Neutrophil (primary cell): Measurements from ENCODE around the gene TMC3.

Experiments
- H3K27ac ChIP-seq: fragments of 200-600 bp; sonication (generic); 2 replicates; pipeline ENCODE4 v1.5.1; 2016; ENCODE audit warnings: mild to moderate bottlenecking, moderate library complexity
- H3K27me3 ChIP-seq: fragments of 200-600 bp; sonication (generic); 2 replicates; pipeline ENCODE4 v1.6.0; 2016; ENCODE audit warnings: mild to moderate bottlenecking
- H3K36me3 ChIP-seq: fragments of 200-600 bp; sonication (generic); 2 replicates; pipeline ENCODE4 v1.5.1; 2017
- H3K4me1 ChIP-seq, 2 experiments: fragments of 200-600 bp in 1 of 2; sonication (generic) in 1 of 2; 1 replicate in 1 of 2; 2 replicates in 1 of 2; pipeline versions ENCODE4 v1.5.1 to v1.6.1; 2013 to 2016; ENCODE audit warnings: low read depth in 1 of 2, low read length in 1 of 2, mild to moderate bottlenecking in 1 of 2, moderate library complexity in 1 of 2; ENCODE audit not compliant: control insufficient read depth in 1 of 2, insufficient read depth in 1 of 2
- H3K4me3 ChIP-seq, 2 experiments: fragments of 200-600 bp in 1 of 2; sonication (generic) in 1 of 2; 1 replicate in 1 of 2; 2 replicates in 1 of 2; pipeline ENCODE4 v1.5.1; 2013 to 2016; ENCODE audit warnings: low read depth in 1 of 2, low read length in 1 of 2, mild to moderate bottlenecking in 1 of 2, moderate library complexity in 1 of 2
- H3K9me3 ChIP-seq: fragments of 200-600 bp; sonication (generic); 2 replicates; pipeline ENCODE4 v1.5.1; 2016
- CTCF ChIP-seq: fragments of 200-600 bp; sonication (generic); IDR thresholded peaks from 2 replicates; pipeline ENCODE4 v1.5.1; 2016; ENCODE audit warnings: antibody characterized with exemption

The TMC3 gene

DNA sequence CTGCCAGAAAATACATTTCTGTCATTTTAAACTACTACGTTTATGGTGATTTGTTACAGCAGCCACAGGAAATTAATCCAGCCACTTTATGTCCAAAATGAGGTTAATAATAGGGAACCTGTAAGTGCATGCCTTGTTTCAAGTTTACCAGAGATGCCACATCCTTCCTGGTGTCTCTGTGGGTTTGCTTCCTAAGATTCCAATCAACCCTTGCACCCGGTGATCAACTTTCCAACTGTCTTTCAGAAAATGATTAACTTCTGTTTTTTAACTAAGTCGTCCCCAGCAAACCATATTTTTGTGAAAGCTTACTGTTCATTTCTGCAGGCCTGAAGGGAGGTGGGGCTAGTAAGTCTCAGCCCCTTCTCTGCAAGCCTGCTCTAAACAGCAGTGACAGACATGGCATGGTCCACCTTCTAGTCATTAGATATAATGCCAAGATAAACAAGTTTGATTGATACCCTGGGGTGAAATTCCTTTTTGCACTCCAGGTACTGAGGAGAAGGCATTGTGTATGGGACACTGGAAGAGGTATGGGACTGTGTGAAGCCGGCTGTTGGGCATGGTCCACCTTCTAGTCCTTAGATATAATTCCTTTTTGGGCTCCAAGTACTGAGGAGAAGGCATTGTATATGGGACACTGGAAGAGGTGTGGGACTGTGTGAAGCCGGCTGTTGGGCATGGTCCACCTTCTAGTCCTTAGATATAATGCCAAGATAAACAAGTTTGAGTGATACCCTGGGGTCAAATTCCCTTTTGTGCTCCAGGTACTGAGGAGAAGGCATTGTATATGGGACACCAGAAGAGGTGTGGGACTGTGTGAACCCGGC, 11.1 kb upstream of the TMC3 start:
- Histone ChIP-seq H3K9me3 (no peaks in the 10 kb centered on the region), H3K27ac (no peak overlapping the region), H3K4me3 (no peak overlapping the region), H3K27me3 (no peaks in the 10 kb centered on the region), H3K36me3 (peaks cover 39% of the 10 kb centered on the region), H3K4me1 (peaks cover 0 to 3% of the 10 kb centered on the region in 2 experiments)
- no peak for TF ChIP-seq CTCF

GRCh38 chr15:81381720-81382119, 7.7 kb upstream of the TMC3 start:
- H3K27ac ChIP-seq, result no peak overlapping the region
- TF ChIP-seq CTCF, result no peak
- no peaks in the 10 kb centered on the region for H3K9me3 ChIP-seq
- H3K27me3 ChIP-seq, result no peaks in the 10 kb centered on the region
- H3K4me3 ChIP-seq, result no peak overlapping the region
- H3K36me3 ChIP-seq, result peaks cover 17% of the 10 kb centered on the region
- H3K4me1 ChIP-seq, result peaks cover 0 to 3% of the 10 kb centered on the region in 2 experiments

GRCh38 chr15:81380668-81381067, 6.7 kb upstream of the TMC3 start:
- Histone ChIP-seq H3K9me3 (no peaks in the 10 kb centered on the region), H3K27ac (no peak overlapping the region), H3K4me1 (peaks cover 0 to 3% of the 10 kb centered on the region in 2 experiments), H3K4me3 (no peak overlapping the region), H3K36me3 (peaks cover 10% of the 10 kb centered on the region), H3K27me3 (no peaks in the 10 kb centered on the region)
- no peak for TF ChIP-seq CTCF

- Histone ChIP-seq H3K4me1 (peaks cover 0 to 3% of the 10 kb centered on the region in 2 experiments), H3K4me3 (no peak overlapping the region), H3K27ac (no peak overlapping the region), H3K36me3 (peaks cover 10% of the 10 kb centered on the region), H3K9me3 (no peaks in the 10 kb centered on the region), H3K27me3 (no peaks in the 10 kb centered on the region)
- no peak for TF ChIP-seq CTCF
These were observed 6.2 kb upstream of the TMC3 start for GRCh38 chr15:81380203-81380602.

DNA sequence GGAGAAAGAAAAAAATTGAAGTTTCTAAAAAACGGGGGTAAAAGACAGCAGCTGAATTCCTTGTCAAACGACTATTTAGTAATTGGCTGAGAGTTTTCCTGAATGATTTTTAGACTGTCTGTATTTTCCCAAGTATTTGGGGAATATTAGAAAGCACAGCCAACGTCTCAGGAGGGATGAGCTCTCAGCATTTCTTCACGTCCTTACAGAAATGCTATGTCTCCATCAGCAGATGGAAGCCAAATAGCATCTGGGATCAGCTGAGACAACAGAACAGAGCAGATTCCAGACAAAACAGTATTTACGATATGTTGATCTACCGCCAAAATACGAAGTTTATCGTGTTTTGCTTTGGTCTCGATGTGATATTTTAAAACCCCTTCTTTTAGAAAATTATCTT, 5.3 kb upstream of the TMC3 start:
- Histone ChIP-seq H3K27ac (no peak overlapping the region), H3K4me1 (no peaks in the 10 kb centered on the region), H3K9me3 (no peaks in the 10 kb centered on the region), H3K36me3 (peaks cover 12% of the 10 kb centered on the region), H3K4me3 (no peak overlapping the region), H3K27me3 (no peaks in the 10 kb centered on the region)
- no peak for TF ChIP-seq CTCF
